Measurements from ENCODE around the gene FOXB2.

GRCh38 chr9:77030045-77030444 lies 10.6 kb downstream of the FOXB2 start:
- TF ChIP-seq CTCF (IDR thresholded peaks at IDR 0.05) (no peak), POLR2A (IDR thresholded peaks at IDR 0.05) (no peak)

Data from vagina (tissue), 2 donors.